Measurements from ENCODE around the gene LYPD6. TPM values are rescaled to one million over a fixed set of nuclear protein-coding genes. Genes with fewer than 3 reads are reported as not detected.

The LYPD6 gene
- total and polyA plus RNA-seq, 2 donors (not counting 3 experiments of a cell fraction or from before 2014, with no cell fraction given) = 3.0 to 4.0 TPM

GRCh38 chr2:149348291-149348690, 17.9 kb downstream of the LYPD6 start:
- no peaks in the 10 kb centered on the region for H3K9me3 ChIP-seq (replicated peaks; ENCODE audit: control insufficient read depth, insufficient read depth, low read length)

More at GRCh38 chr2:149348291-149348690, 17.9 kb downstream of the LYPD6 start:
- TF ChIP-seq CTCF (IDR thresholded peaks at IDR 0.05; ENCODE audit: extremely low read depth in 1 of 2, insufficient read depth in 1 of 2, low read depth in 1 of 2, low read length in 2 of 2) (no peak), FOS (IDR thresholded peaks at IDR 0.05; ENCODE audit: borderline replicate concordance, insufficient read depth, low read length) (no peak), POLR2AphosphoS5 (IDR thresholded peaks at IDR 0.05; ENCODE audit: insufficient read depth, low read depth, low read length) (no peak), POLR2A (IDR thresholded peaks at IDR 0.05; ENCODE audit: low read depth, low read length) (no peak), EZH2 (IDR thresholded peaks at IDR 0.05; ENCODE audit: borderline replicate concordance, low read depth, low read length, severe bottlenecking) (no peak), JUN (IDR thresholded peaks at IDR 0.05; ENCODE audit: borderline replicate concordance, insufficient read depth, insufficient read length, low read depth) (no peak)
- no peaks in the 10 kb centered on the region for H3K79me2 ChIP-seq (ENCODE audit: control insufficient read depth, insufficient read depth, low read length)
- H3K9ac ChIP-seq (replicated peaks; ENCODE audit: extremely low read depth, insufficient read depth, low read length) = no peak overlapping the region
- DNase-seq (ENCODE audit: low read depth, low spot score) (no peak), FAIRE-seq (no peak)
- H3K9me1 ChIP-seq (replicated peaks; ENCODE audit: control insufficient read depth, extremely low read depth, insufficient read depth, low read length) = no peaks in the 10 kb centered on the region
- no peaks in the 10 kb centered on the region for H3K4me1 ChIP-seq (ENCODE audit: control insufficient read depth, extremely low read depth, insufficient read depth, low read length)
- H2AFZ ChIP-seq (ENCODE audit: low read depth, low read length) = no peak overlapping the region
- no peak overlapping the region for H3K4me3 ChIP-seq (replicated peaks in 1 of 3; ENCODE audit: insufficient read depth in 1 of 3, low read depth in 1 of 3, low read length in 3 of 3)
- H3K27me3 ChIP-seq (ENCODE audit: control insufficient read depth in 2 of 2, insufficient read depth in 2 of 2, low read length in 2 of 2) = no peaks in the 10 kb centered on the region
- H4K20me1 ChIP-seq (replicated peaks; ENCODE audit: control insufficient read depth, extremely low read depth, insufficient read depth, low read length) = no peaks in the 10 kb centered on the region
- intact Hi-C loops (cut with micrococcal nuclease) (no loop called here), dilution Hi-C loops (cut with MboI; ENCODE audit: extremely low pct_ligation_motif_present, low sequenced_read_pairs) (no loop called here)
- no TSS peak for BruUV-seq (replicated peaks)
- POLR2A ChIA-PET = no interaction called here
- no peaks in the 10 kb centered on the region for H3K36me3 ChIP-seq (ENCODE audit: control insufficient read depth in 2 of 2, extremely low read depth in 1 of 2, insufficient read depth in 2 of 2, low read length in 2 of 2)
- CTCF ChIA-PET = interaction anchor here (1.0 kb wide), 1 partner anchor 10 kb away, joined by 5 read pairs; no protein-coding TSS in a partner anchor
- no peak overlapping the region for H3K4me2 ChIP-seq (ENCODE audit: insufficient read depth, low read length)
- no peak overlapping the region for H3K27ac ChIP-seq (ENCODE audit: insufficient read depth, low read depth, low read length)

Measured in endothelial cell of umbilical vein (primary cell).